ENCODE results near the gene SMOC1.

SMOC1 gene

DNA sequence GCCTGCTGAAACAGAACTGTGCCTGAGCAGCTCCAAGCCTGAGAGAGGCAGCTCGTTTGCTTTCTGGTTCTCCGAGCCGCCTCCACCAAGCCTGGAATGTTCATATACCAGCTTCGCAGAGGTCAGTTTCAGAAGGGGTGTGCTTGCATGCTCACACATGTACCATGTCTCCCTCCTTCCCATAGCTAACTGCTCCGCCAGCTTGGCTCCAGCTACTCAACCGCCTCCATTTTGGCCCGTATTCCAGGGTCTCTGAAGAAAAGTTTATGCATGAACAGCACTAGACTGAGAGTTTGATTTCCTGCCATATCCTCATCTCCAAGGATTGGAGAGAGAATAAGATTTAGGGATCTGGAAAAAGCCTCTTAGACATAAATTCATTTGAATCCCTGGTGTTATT is 103.7 kb downstream of the SMOC1 start:
- TF ChIP-seq, protein P1, sequence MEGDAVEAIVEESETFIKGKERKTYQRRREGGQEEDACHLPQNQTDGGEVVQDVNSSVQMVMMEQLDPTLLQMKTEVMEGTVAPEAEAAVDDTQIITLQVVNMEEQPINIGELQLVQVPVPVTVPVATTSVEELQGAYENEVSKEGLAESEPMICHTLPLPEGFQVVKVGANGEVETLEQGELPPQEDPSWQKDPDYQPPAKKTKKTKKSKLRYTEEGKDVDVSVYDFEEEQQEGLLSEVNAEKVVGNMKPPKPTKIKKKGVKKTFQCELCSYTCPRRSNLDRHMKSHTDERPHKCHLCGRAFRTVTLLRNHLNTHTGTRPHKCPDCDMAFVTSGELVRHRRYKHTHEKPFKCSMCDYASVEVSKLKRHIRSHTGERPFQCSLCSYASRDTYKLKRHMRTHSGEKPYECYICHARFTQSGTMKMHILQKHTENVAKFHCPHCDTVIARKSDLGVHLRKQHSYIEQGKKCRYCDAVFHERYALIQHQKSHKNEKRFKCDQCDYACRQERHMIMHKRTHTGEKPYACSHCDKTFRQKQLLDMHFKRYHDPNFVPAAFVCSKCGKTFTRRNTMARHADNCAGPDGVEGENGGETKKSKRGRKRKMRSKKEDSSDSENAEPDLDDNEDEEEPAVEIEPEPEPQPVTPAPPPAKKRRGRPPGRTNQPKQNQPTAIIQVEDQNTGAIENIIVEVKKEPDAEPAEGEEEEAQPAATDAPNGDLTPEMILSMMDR (IDR thresholded peaks at IDR 0.05; ENCODE audit: low read depth, low read length), result no peak
- TF ChIP-seq EZH2phosphoT487 (IDR thresholded peaks at IDR 0.05; ENCODE audit: low read depth), result no peak
- H3K27me3 ChIP-seq (ENCODE audit: low read depth, low read length), result peaks cover 2% of the 10 kb centered on the region
- no peaks in the 10 kb centered on the region for H4K20me1 ChIP-seq (ENCODE audit: insufficient read depth, low read length)
- no peaks in the 10 kb centered on the region for H3K79me2 ChIP-seq (ENCODE audit: low read length)
- no peak overlapping the region for H3K4me3 ChIP-seq (ENCODE audit: low read length)
- no peaks in the 10 kb centered on the region for H3K36me3 ChIP-seq (replicated peaks; ENCODE audit: low read depth, low read length)
- peaks cover 4% of the 10 kb centered on the region; the same call in 1 of the 2 replicates for H3K4me1 ChIP-seq (ENCODE audit: low read length)
- H3K4me2 ChIP-seq (ENCODE audit: low read length), result no peak overlapping the region
- H3K27ac ChIP-seq (ENCODE audit: low read length), result no peak overlapping the region
- no peak overlapping the region for H3K9ac ChIP-seq (ENCODE audit: low read length)
- H2AFZ ChIP-seq (ENCODE audit: low read depth, low read length), result no peak overlapping the region
- no peaks in the 10 kb centered on the region for H3K9me3 ChIP-seq (ENCODE audit: insufficient read depth, low read length)

DNA sequence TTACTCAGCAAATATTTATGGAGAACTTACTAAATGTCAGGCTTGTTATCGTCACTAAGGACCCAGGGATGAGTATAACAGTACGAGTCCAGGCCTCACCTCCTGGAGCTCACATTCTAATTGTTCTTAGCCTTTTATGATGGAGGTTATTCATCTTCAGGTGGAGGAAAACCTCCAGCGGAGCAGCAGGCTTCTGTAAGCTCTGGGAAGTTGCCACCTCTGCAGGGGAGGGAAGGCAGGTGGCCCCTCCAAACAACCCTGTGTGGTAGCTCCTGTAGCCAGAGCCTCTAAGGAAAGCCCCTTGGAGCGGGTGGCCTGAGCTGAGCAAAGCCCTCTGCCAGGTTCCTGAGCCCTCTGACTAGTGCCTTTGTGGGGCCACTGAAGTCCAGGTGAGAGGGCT is 104.1 kb downstream of the SMOC1 start:
- H3K27me3 ChIP-seq (ENCODE audit: low read depth, low read length), result peaks cover 2% of the 10 kb centered on the region

DNA sequence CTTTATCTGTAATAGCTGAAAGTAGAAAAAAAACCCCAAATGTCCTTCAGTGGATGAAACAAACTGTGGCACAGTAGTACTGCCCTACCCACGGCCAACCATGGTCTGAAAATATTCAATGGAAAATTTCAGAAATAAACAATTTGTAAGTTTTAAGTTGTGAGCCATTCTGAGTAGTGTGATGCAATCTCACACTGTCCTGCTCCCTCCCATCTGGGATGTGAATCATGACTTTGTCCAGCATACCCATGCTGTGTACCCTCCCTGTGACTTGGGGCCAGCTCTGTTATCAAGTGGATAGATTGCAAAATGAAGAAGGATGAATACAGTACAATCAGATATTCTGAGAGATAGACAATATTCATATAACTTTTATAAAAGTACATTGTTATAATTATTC is 106.2 kb downstream of the SMOC1 start:
- H3K9ac ChIP-seq (ENCODE audit: low read length), result no peak overlapping the region
- H2AFZ ChIP-seq (ENCODE audit: low read depth, low read length), result no peak overlapping the region
- H3K27me3 ChIP-seq (ENCODE audit: low read depth, low read length), result peaks cover 17% of the 10 kb centered on the region
- no peaks in the 10 kb centered on the region for H4K20me1 ChIP-seq (ENCODE audit: insufficient read depth, low read length)
- no peak for TF ChIP-seq EZH2phosphoT487 (IDR thresholded peaks at IDR 0.05; ENCODE audit: low read depth)
- TF ChIP-seq, protein P1 (IDR thresholded peaks at IDR 0.05; ENCODE audit: low read depth, low read length), result no peak
- H3K36me3 ChIP-seq (replicated peaks; ENCODE audit: low read depth, low read length), result no peaks in the 10 kb centered on the region
- H3K4me2 ChIP-seq (ENCODE audit: low read length), result no peak overlapping the region
- no peaks in the 10 kb centered on the region for H3K79me2 ChIP-seq (ENCODE audit: low read length)
- H3K4me3 ChIP-seq (ENCODE audit: low read length), result no peak overlapping the region
- H3K4me1 ChIP-seq (ENCODE audit: low read length), result peaks cover 4% of the 10 kb centered on the region; the same call in 1 of the 2 replicates
- H3K9me3 ChIP-seq (ENCODE audit: insufficient read depth, low read length), result no peaks in the 10 kb centered on the region
- no peak overlapping the region for H3K27ac ChIP-seq (ENCODE audit: low read length)

More for the DNA sequence above, 104.1 kb downstream of the SMOC1 start:
- H2AFZ ChIP-seq (ENCODE audit: low read depth, low read length), result no peak overlapping the region
- no peaks in the 10 kb centered on the region for H3K79me2 ChIP-seq (ENCODE audit: low read length)
- no peaks in the 10 kb centered on the region for H3K36me3 ChIP-seq (replicated peaks; ENCODE audit: low read depth, low read length)
- no peak overlapping the region for H3K4me3 ChIP-seq (ENCODE audit: low read length)
- no peak overlapping the region for H3K27ac ChIP-seq (ENCODE audit: low read length)
- H3K9ac ChIP-seq (ENCODE audit: low read length), result no peak overlapping the region
- peaks cover 4% of the 10 kb centered on the region; the same call in 1 of the 2 replicates for H3K4me1 ChIP-seq (ENCODE audit: low read length)
- no peaks in the 10 kb centered on the region for H3K9me3 ChIP-seq (ENCODE audit: insufficient read depth, low read length)
- no peak overlapping the region for H3K4me2 ChIP-seq (ENCODE audit: low read length)
- H4K20me1 ChIP-seq (ENCODE audit: insufficient read depth, low read length), result no peaks in the 10 kb centered on the region
- TF ChIP-seq, protein P1 (IDR thresholded peaks at IDR 0.05; ENCODE audit: low read depth, low read length), result no peak
- TF ChIP-seq EZH2phosphoT487 (IDR thresholded peaks at IDR 0.05; ENCODE audit: low read depth), result no peak

DNA sequence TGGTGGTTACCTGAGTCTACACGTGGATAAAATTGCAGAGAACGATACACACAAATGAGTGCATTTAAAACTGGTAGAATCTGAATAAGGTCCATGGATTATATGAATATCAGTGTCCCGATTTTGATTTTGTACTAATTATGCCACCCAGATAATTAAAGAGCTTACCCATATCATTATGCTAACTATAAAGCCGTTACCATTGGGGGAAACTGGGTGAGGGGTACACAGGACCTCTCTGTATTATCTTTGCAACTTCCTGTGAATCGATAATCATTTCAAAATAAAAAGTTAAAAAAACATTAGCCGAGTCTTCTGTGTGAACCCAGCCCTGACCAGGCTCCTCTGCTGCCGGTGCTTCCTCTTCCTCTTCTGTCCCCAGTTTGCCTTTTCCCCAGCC is 107.1 kb downstream of the SMOC1 start:
- Histone ChIP-seq H3K4me3 (ENCODE audit: low read length) (peak overlapping the region; percentile 10; the same call in 1 of the 2 replicates), H3K79me2 (ENCODE audit: low read length) (no peaks in the 10 kb centered on the region), H3K27me3 (ENCODE audit: low read depth, low read length) (peaks cover 26% of the 10 kb centered on the region; the same call in 1 of the 2 replicates), H3K4me1 (ENCODE audit: low read length) (peaks cover 4% of the 10 kb centered on the region; the same call in 1 of the 2 replicates), H3K36me3 (replicated peaks; ENCODE audit: low read depth, low read length) (no peaks in the 10 kb centered on the region), H3K27ac (ENCODE audit: low read length) (no peak overlapping the region), H4K20me1 (ENCODE audit: insufficient read depth, low read length) (no peaks in the 10 kb centered on the region), H3K9me3 (ENCODE audit: insufficient read depth, low read length) (no peaks in the 10 kb centered on the region), H3K4me2 (ENCODE audit: low read length) (peak overlapping the region; percentile 36), H2AFZ (ENCODE audit: low read depth, low read length) (no peak overlapping the region), H3K9ac (ENCODE audit: low read length) (no peak overlapping the region)
- TF ChIP-seq EZH2phosphoT487 (IDR thresholded peaks at IDR 0.05; ENCODE audit: low read depth), result no peak
- TF ChIP-seq, protein P1 (IDR thresholded peaks at IDR 0.05; ENCODE audit: low read depth, low read length), result no peak
